Gastroesophageal sphincter (tissue), 4 donors: ENCODE results near the gene CARHSP1. TPM values are rescaled to one million over a fixed set of nuclear protein-coding genes. Genes with fewer than 3 reads are reported as not detected.

ENCODE experiments used
- ATAC-seq: fragments of 150-250 bp; one replicate; pipeline ENCODE4 v1.9.1; 2016; ENCODE audit warnings: mild to moderate bottlenecking, moderate library complexity
- H3K27ac ChIP-seq, 4 donors: fragments of 200-600 bp; sonication (generic) in 3 of 4; 1 replicate in 3 of 4; 2 replicates in 1 of 4; pipeline ENCODE4 v1.5.1; 2016 to 2019
- H3K27me3 ChIP-seq: fragments of 200-600 bp; sonication (generic); one replicate; pipeline ENCODE4 v1.5.1; 2019
- H3K36me3 ChIP-seq, 2 donors: fragments of 200-600 bp; sonication (generic); one replicate each; pipeline ENCODE4 v1.5.1; 2019; ENCODE audit warnings: control low read depth in 1 of 2
- H3K4me1 ChIP-seq, 3 donors: fragments of 200-600 bp; sonication (generic); 1 replicate in 2 of 3; 2 replicates in 1 of 3; pipeline ENCODE4 v1.5.1; 2016 to 2019; ENCODE audit warnings: control low read depth in 2 of 3
- H3K4me3 ChIP-seq, 2 donors: fragments of 200-600 bp; sonication (generic); one replicate each; pipeline ENCODE4 v1.5.1; 2019; ENCODE audit warnings: mild to moderate bottlenecking in 1 of 2, moderate library complexity in 1 of 2
- H3K9me3 ChIP-seq, 3 donors: fragments of 200-600 bp; sonication (generic); one replicate each; pipeline ENCODE4 v1.5.1; 2017 to 2019; ENCODE audit warnings: control low read depth in 2 of 3
- EP300 ChIP-seq: sonication (generic); formaldehyde crosslinking; IDR thresholded peaks from one replicate; pipeline ENCODE4 v1.6.1; 2017; ENCODE audit warnings: antibody characterized with exemption, mild to moderate bottlenecking
- POLR2A ChIP-seq, 2 donors: fragments of 450-650 bp; IDR thresholded peaks; one replicate each; pipeline ENCODE4 v1.6.1; 2017; ENCODE audit warnings: antibody characterized with exemption in 2 of 2, mild to moderate bottlenecking in 2 of 2, moderate library complexity in 1 of 2
- POLR2AphosphoS5 ChIP-seq: sonication (generic); formaldehyde crosslinking; IDR thresholded peaks from one replicate; pipeline ENCODE4 v1.6.1; 2017; ENCODE audit warnings: antibody characterized with exemption
- WGBS, 2 donors: methylation state at CpG; one replicate each; pipeline ENCODE4 v1.1.5; 2018; ENCODE audit warnings: low coverage in 1 of 2; 5-methylcytosine and 5-hydroxymethylcytosine counted together
- total RNA-seq, 4 donors: library from RNA; depleted of rRNA; stranded (reverse); fragments of >200 nt; gene quantifications; one replicate each; pipeline ENCODE4 v1.1.0, GENCODE V29; 2016
- TF ChIP-seq, protein P1 (sequence below), 4 experiments: fragments of 200-600 bp in 2 of 4; fragments of 450-650 bp in 2 of 4; sonication (generic) in 1 of 4; IDR thresholded peaks; one replicate each; pipeline ENCODE4 v1.5.1; 2017 to 2019; ENCODE audit warnings: antibody characterized with exemption in 4 of 4, mild to moderate bottlenecking in 2 of 4, moderate library complexity in 2 of 4

The CARHSP1 gene
- total RNA-seq, 4 donors from 2014 or later = 29.3 to 79.8 (median 72.5) TPM

DNA sequence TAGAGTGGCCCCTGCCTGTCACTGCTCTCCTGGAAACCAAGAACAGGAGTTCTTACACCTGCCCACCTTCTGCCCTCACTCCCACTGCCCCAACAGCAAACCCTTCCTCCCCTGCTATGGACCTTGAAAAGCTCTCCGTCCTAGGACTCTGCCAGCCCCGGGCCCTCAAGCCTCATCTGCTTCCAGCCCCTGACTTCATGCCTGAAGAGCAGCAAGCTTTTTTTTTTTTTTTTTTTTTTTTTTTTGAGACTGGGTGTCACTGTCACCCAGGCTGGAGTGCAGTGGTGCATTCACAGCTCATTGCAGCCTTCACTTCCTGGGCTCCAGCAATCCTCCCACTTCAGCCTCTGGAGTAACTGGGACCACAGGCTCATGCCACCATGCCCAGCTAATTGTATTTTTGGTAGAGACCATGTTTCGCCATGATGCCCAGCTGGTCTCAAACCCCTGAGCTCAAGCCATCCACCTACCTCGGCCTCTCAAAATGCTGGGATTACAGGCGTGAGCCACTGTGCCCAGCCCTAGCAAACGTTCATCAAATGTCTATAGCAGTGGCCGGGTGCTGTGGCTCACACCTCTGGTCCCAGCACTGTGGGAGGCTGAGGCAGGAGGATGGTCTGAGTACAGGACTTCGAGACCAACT lies 16.9 kb downstream of the CARHSP1 start:
- WGBS, 2 donors = 74 to 100% methylated on average over 2 to 3 of the region's 8 CpGs
- H3K36me3 ChIP-seq = peaks cover 0 to 94% of the 10 kb centered on the region in 2 donors

DNA sequence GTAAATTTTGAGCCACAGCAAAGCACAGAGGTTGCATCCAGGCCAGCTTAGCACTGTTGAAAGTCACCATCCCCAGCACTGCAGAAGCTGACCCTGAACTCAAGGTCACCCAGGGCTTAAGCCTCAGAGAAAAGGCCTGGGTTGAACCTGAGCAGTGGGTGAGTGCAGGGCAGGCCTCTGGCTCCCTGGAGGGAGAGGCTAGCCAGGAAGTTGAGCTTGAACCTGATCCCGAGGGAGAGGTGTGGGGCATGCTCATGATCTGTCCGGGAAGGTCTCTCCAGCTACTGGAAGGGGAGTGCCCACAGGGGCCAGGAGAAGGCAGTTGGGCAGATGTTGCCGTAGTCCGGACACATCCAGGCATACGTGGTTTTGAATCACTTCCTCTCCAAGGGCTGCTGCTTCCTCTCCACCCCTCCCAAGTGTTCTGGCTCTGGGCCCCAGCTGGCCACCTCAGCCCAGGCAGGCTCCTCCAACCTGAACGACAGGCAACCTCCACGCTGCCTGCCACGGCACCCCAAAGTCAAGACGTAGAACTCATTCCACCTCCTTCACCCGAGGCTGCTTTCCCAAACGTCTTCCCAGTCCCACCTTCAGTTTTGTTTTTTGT lies 18.4 kb downstream of the CARHSP1 start:
- peaks cover 0 to 17% (median 0%) of the 10 kb centered on the region in 3 donors for H3K4me1 ChIP-seq
- H3K27me3 ChIP-seq = no peaks in the 10 kb centered on the region
- TF ChIP-seq EP300 (no peak), POLR2AphosphoS5 (peak; percentile 52)
- H3K27ac ChIP-seq = peak overlapping the region in 3 of 4 donors; percentile 33 to 65 (median 43)
- H3K36me3 ChIP-seq = peaks cover 0 to 79% of the 10 kb centered on the region in 2 donors
- H3K4me3 ChIP-seq = no peak overlapping the region
- H3K9me3 ChIP-seq = no peaks in the 10 kb centered on the region
- peak; percentile 82 for ATAC-seq
- WGBS, 2 donors = 47 to 52% methylated on average over 3 to 6 of the region's 11 CpGs

More for the DNA sequence above, 16.9 kb downstream of the CARHSP1 start:
- H3K27me3 ChIP-seq = no peaks in the 10 kb centered on the region
- no peaks in the 10 kb centered on the region for H3K9me3 ChIP-seq
- no peak for ATAC-seq
- H3K4me3 ChIP-seq = no peak overlapping the region
- peak overlapping the region in 2 of 4 donors; percentile 29 to 43 for H3K27ac ChIP-seq
- H3K4me1 ChIP-seq = peaks cover 0 to 17% (median 0%) of the 10 kb centered on the region in 3 donors
- TF ChIP-seq POLR2A (IDR thresholded peaks at IDR 0.05) = no peak
- TF ChIP-seq, protein P1, sequence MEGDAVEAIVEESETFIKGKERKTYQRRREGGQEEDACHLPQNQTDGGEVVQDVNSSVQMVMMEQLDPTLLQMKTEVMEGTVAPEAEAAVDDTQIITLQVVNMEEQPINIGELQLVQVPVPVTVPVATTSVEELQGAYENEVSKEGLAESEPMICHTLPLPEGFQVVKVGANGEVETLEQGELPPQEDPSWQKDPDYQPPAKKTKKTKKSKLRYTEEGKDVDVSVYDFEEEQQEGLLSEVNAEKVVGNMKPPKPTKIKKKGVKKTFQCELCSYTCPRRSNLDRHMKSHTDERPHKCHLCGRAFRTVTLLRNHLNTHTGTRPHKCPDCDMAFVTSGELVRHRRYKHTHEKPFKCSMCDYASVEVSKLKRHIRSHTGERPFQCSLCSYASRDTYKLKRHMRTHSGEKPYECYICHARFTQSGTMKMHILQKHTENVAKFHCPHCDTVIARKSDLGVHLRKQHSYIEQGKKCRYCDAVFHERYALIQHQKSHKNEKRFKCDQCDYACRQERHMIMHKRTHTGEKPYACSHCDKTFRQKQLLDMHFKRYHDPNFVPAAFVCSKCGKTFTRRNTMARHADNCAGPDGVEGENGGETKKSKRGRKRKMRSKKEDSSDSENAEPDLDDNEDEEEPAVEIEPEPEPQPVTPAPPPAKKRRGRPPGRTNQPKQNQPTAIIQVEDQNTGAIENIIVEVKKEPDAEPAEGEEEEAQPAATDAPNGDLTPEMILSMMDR (IDR thresholded peaks at IDR 0.05) = no peak
- TF ChIP-seq EP300 = no peak
- TF ChIP-seq POLR2AphosphoS5 = no peak

DNA sequence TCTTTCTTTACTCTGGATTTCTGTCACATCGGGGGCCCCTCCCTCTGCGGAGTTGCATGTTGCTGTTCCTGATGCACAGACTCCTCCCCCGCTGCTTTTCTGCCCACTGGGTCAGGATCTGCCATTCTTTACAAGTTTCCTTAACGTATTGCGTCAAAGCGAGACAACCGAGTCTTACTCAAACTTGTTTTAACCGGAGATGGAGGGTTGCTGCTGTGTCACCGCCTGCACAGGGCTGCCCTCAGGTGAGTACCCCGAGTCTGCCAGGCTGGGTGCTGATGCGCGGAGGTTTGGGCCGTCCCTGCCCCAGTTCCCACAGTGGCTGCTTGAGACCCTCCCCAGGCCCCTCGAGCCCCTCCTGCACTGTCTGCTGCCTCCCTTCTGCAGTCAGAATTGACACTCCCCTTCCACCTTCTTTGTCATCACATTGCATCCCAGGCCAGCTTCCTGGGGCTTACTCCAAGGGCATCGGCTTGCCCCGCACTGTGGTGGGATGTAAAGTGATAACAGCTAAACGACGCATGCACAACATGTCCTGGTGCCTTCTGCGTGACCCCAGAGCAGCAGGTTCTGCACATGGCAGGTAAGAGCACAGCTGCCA lies 19.3 kb downstream of the CARHSP1 start:
- Histone ChIP-seq H3K27ac (peak overlapping the region in 3 of 4 donors; percentile 33 to 65 (median 43)), H3K36me3 (peaks cover 0 to 70% of the 10 kb centered on the region in 2 donors), H3K4me1 (peaks cover 0 to 17% (median 0%) of the 10 kb centered on the region in 3 donors), H3K9me3 (no peaks in the 10 kb centered on the region), H3K4me3 (no peak overlapping the region), H3K27me3 (no peaks in the 10 kb centered on the region)
- WGBS, 2 donors = 76 to 80% methylated on average over 1 to 13 of the region's 19 CpGs
- ATAC-seq = no peak
- no peak for TF ChIP-seq EP300
- TF ChIP-seq, protein P1 (IDR thresholded peaks at IDR 0.05) = no peak
- no peak for TF ChIP-seq POLR2A (IDR thresholded peaks at IDR 0.05)
- TF ChIP-seq POLR2AphosphoS5 = no peak

DNA sequence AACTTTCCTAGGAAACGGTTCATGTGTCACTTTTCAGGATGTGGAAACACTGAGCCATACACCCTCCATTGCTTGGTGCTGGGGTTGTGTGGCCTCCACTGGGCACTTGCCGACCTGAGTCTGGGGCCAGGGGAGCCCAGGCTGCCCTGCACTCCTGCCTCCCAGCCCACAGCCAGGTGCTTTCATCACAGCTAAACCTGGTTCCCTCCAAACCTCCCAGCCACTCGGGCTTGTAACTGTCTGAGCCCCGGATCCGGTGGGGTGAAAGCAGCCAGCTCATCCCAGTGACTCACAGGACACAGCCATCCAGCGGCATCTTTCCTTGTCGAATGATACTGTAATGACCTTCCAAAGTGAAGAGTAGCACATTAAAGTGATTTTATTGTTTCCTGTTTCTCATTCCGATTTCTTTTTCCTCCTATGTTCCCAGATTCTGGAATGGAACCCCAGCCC lies 19.8 kb downstream of the CARHSP1 start:
- peak overlapping the region in 2 of 4 donors; percentile 17 to 37 for H3K27ac ChIP-seq
- H3K27me3 ChIP-seq = no peaks in the 10 kb centered on the region
- H3K4me3 ChIP-seq = no peak overlapping the region
- no peak for TF ChIP-seq POLR2AphosphoS5
- TF ChIP-seq, protein P1 (IDR thresholded peaks at IDR 0.05) = no peak
- no peak for TF ChIP-seq POLR2A (IDR thresholded peaks at IDR 0.05)
- TF ChIP-seq EP300 = no peak
- H3K9me3 ChIP-seq = no peaks in the 10 kb centered on the region
- peaks cover 0 to 64% of the 10 kb centered on the region in 2 donors for H3K36me3 ChIP-seq
- ATAC-seq = no peak
- 54 to 73% methylated on average over 3 to 4 of the region's 8 CpGs for WGBS, 2 donors
- peaks cover 0 to 17% (median 0%) of the 10 kb centered on the region in 3 donors for H3K4me1 ChIP-seq

DNA sequence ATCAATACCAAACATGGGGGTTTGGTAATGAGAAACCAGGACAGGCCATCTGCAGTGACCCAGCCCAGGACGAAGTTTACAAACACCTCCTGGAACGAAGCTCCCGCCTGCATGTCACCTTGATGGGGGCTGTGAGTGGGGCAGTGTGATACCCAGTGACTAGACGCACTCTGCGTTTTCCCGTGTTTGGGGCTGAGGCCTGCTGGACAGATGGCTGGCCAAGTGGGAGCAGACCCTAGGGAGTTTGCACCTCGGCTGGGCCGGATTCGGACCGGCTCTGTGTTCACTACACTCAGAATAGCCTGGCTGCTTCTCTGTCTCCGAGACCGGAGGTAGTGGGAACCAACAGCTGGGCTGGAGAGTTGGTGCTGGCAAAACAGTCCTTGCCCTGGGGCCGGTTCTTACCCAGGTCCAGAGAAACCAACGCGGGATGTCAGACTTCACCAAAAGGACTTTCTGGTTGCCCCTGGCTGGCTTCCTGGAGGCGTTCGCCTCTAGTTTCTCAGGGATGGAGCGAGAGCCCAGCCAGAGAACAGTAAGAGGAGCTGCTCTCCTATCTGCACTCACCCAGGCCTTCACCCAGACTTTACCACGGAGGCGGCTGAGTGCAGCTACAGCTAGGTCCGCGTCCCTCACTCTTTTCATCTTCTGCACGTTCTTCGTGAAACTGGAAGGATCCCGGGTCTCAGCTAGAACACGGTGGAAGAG lies 20.4 kb downstream of the CARHSP1 start:
- TF ChIP-seq EP300 (no peak), POLR2A (IDR thresholded peaks at IDR 0.05) (no peak), POLR2AphosphoS5 (no peak)
- TF ChIP-seq, protein P1 (IDR thresholded peaks at IDR 0.05) = no peak
- Histone ChIP-seq H3K4me3 (no peak overlapping the region), H3K27me3 (no peaks in the 10 kb centered on the region), H3K36me3 (peaks cover 0 to 59% of the 10 kb centered on the region in 2 donors), H3K9me3 (no peaks in the 10 kb centered on the region), H3K4me1 (peaks cover 0 to 17% (median 0%) of the 10 kb centered on the region in 3 donors), H3K27ac (peak overlapping the region in 1 of 4 donors; percentile 37)
- no peak for ATAC-seq
- 80 to 93% methylated on average over 7 to 12 of the region's 26 CpGs for WGBS, 2 donors
